GM20000 (cell line): ENCODE measurements around the gene AUNIP.

Experiments
- DNase-seq: peaks from one replicate; pipeline ENCODE4 v3.0.0; 2012; ENCODE audit warnings: low spot score
- TF ChIP-seq, protein P1 (sequence below): IDR thresholded peaks from 2 replicates; pipeline ENCODE4 v1.5.1; 2012; ENCODE audit warnings: mild to moderate bottlenecking, control low read depth; ENCODE audit errors: extremely low read depth, missing control alignments

Gene AUNIP

DNA sequence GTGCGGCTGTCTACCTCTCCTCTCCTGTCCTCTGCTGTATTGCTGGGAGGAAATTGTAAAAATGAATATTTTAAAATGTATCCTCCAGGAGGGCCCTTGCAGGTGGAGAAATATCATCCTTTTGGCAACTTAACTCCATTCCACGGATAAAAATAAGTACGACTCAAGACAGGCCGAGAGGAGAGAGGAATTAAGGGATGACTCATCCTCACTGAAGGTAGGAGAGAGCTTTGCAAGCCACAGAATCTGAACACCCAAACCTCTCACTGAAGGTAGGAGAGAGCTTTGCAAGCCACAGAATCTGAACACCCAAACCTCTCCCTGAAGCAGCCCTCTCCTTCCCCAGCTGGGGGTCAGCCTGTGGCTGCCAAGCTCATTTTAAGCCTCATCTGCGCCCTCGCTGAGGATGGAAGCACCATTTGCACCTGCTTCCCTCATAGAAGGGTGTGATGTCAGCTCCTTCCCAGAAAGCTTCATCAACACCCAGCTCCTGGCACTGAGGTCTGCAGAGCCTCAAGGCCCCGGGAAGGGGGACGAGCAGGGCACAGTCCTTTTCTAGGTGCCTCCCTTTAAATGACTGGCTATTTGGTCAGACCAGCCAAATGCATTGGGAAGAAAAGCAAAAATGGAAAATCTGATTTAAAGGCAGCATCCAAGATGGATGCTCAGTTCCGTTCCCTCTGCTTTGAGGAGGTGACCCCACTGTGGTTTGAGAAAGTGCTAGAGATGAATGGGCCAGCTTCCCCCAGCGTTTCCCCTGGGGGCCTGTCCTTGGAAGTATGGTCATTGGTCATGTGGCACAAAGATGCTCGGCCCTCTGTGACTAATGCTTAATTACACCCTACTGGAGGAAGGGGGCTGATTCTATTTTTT, 72.1 kb downstream of the AUNIP start:
- no peak for DNase-seq
- TF ChIP-seq, protein P1, sequence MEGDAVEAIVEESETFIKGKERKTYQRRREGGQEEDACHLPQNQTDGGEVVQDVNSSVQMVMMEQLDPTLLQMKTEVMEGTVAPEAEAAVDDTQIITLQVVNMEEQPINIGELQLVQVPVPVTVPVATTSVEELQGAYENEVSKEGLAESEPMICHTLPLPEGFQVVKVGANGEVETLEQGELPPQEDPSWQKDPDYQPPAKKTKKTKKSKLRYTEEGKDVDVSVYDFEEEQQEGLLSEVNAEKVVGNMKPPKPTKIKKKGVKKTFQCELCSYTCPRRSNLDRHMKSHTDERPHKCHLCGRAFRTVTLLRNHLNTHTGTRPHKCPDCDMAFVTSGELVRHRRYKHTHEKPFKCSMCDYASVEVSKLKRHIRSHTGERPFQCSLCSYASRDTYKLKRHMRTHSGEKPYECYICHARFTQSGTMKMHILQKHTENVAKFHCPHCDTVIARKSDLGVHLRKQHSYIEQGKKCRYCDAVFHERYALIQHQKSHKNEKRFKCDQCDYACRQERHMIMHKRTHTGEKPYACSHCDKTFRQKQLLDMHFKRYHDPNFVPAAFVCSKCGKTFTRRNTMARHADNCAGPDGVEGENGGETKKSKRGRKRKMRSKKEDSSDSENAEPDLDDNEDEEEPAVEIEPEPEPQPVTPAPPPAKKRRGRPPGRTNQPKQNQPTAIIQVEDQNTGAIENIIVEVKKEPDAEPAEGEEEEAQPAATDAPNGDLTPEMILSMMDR, result no peak

DNA sequence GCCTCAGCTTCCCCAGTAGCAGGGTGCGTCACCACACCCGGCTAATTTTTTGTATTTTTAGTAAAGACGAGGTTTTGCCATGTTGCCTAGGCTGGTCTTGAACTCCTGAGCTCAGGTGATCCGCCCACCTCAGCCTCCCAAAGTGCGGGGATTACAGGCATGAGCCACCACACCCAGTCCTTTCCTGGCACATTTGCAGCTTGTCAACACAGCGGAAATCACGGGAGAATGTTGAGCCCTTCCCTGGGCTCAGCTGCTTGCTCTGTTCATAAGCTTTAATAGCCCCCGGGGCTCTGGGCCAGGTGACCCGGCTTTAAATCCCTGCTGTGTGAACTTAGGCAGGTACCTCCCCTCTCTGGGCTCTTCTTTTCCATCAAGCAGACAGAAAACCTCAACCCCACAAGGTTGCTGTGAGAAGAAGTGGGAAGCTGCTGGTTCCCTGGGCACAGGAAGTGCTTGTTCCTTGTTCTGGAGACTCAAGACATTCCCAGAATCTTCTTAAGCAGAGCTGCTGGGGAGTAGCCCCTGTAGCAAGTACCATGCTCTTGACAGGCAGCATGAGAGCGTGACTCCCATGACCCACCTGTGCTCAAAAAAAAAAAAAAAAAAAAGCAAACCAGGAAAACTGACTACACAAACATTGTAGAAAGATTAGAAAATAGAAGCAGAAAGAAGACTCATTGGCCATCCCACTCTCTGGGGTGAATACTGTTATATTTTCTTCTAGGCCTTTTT, 73.8 kb downstream of the AUNIP start:
- DNase-seq, result no peak
- TF ChIP-seq, protein P1, result no peak

DNA sequence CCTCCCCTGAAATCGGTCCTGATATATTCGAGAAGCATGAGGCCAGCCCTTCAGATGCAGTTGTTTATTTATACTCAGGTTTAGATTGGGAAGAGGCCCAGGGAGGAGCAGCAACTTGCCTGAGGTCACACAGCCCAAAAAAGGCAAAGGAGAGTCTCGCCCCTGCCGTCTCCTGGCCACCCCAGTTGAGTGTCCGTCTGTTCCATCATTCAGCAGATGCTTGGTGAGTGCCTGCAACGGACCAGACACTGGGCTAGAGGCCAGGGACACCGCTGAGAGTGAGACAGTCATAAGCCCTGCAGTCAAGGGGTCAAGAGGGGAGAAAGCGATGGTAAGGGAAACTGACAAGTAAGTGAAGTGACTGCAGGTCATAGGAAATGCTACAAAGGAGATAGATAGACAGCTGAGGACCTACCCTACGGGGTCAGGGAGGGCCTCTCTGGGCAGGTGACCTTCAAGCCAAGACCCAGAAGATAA, 74.6 kb downstream of the AUNIP start:
- TF ChIP-seq, protein P1, result no peak
- DNase-seq, result no peak
